Keratinocyte (primary cell): ENCODE results near the gene NCOA7. TPM values are rescaled to one million over a fixed set of nuclear protein-coding genes. Genes with fewer than 3 reads are reported as not detected.

Source experiments
- DNase-seq: peaks from one replicate; pipeline ENCODE4 v3.0.0-alpha.2; 2011; ENCODE audit warnings: low read depth, missing footprints, low spot score
- FAIRE-seq: peaks from 2 replicates; lab custom pipeline; 2011; peaks lifted over from hg19 to GRCh38; lab: Jason Lieb, UNC
- H2AFZ ChIP-seq: 2 replicates; pipeline ENCODE4 v1.6.0; 2012; ENCODE audit warnings: low read length, control low read depth, inconsistent platforms; ENCODE audit not compliant: control insufficient read depth
- H3K27ac ChIP-seq: 2 replicates; pipeline ENCODE4 v1.5.1; 2011; ENCODE audit warnings: low read length; ENCODE audit not compliant: control insufficient read depth, insufficient read depth
- H3K27me3 ChIP-seq: 3 replicates; pipeline ENCODE4 v1.6.0; 2011; ENCODE audit warnings: low read length; ENCODE audit not compliant: control insufficient read depth, insufficient read depth; ENCODE audit errors: extremely low read depth
- H3K36me3 ChIP-seq, 2 experiments: 2 replicates in 1 of 2; 3 replicates in 1 of 2; pipeline ENCODE4 v1.5.1; 2011; ENCODE audit warnings: low read length in 2 of 2, mild to moderate bottlenecking in 1 of 2; ENCODE audit not compliant: control insufficient read depth in 2 of 2, insufficient read depth in 2 of 2; ENCODE audit errors: extremely low read depth in 1 of 2
- H3K4me1 ChIP-seq: 3 replicates; pipeline ENCODE4 v1.5.1; 2011; ENCODE audit warnings: low read length; ENCODE audit not compliant: control insufficient read depth, insufficient read depth; ENCODE audit errors: extremely low read depth
- H3K4me2 ChIP-seq: 3 replicates; pipeline ENCODE4 v1.6.0; 2011; ENCODE audit warnings: low read depth, low read length; ENCODE audit not compliant: control insufficient read depth, insufficient read depth; ENCODE audit errors: extremely low read depth
- H3K4me3 ChIP-seq, 3 experiments: fragments of 200-600 bp in 1 of 3; sonication (generic) in 1 of 3; 2 replicates in 2 of 3; 3 replicates in 1 of 3; pipeline ENCODE4 v1.5.1; 2011 to 2016; ENCODE audit warnings: low read length in 3 of 3, mild to moderate bottlenecking in 3 of 3, control low read depth in 2 of 3, inconsistent platforms in 1 of 3, low read depth in 1 of 3, mixed read lengths in 1 of 3, mixed run types in 1 of 3, moderate library complexity in 1 of 3; ENCODE audit not compliant: control insufficient read depth in 2 of 3, insufficient read depth in 2 of 3; ENCODE audit errors: extremely low read depth in 1 of 3
- H3K79me2 ChIP-seq: 2 replicates; pipeline ENCODE4 v1.6.0; 2012; ENCODE audit warnings: low read length; ENCODE audit not compliant: control insufficient read depth, insufficient read depth
- H3K9ac ChIP-seq: 3 replicates; pipeline ENCODE4 v1.6.0; 2011; ENCODE audit warnings: low read length; ENCODE audit not compliant: control insufficient read depth, insufficient read depth; ENCODE audit errors: extremely low read depth
- H3K9me1 ChIP-seq: 3 replicates; pipeline ENCODE4 v1.6.0; 2011; ENCODE audit warnings: low read length; ENCODE audit not compliant: control insufficient read depth, insufficient read depth; ENCODE audit errors: extremely low read depth
- H3K9me3 ChIP-seq: 2 replicates; pipeline ENCODE4 v1.5.1; 2012; ENCODE audit warnings: low read depth, low read length; ENCODE audit not compliant: control insufficient read depth
- H4K20me1 ChIP-seq: 3 replicates; pipeline ENCODE4 v1.6.0; 2011; ENCODE audit warnings: low read length; ENCODE audit not compliant: control insufficient read depth, insufficient read depth; ENCODE audit errors: extremely low read depth
- EZH2 ChIP-seq: IDR thresholded peaks from one replicate; pipeline ENCODE4 v1.6.1; 2012; ENCODE audit warnings: inconsistent platforms, mild to moderate bottlenecking, low read length, moderate library complexity
- dilution Hi-C: fragments of 300-500 bp; cut with MboI; formaldehyde crosslinking; loops from one replicate; pipeline ENCODE4 v1.7.0; 2020; ENCODE audit warnings: low sequenced_read_pairs; ENCODE audit not compliant: extremely low pct_ligation_motif_present
- polyA plus RNA-seq, 5 experiments: library from polyadenylated mRNA; depleted of rRNA in 3 of 5; stranded (reverse) in 3 of 5; stranded (forward) in 1 of 5; unstranded in 1 of 5; fragments of >200 nt; gene quantifications; 1 replicate in 1 of 5; 2 replicates in 3 of 5; 3 replicates in 1 of 5; pipeline versions ENCODE4 v1.2.1 to v1.2.3, GENCODE V29; 2011 to 2012; ENCODE audit warnings: missing spikeins in 2 of 5, low read depth in 1 of 5, low replicate concordance in 1 of 5
- TF ChIP-seq, protein P1 (sequence below), 3 experiments: IDR thresholded peaks in 1 of 3; conservative IDR thresholded peaks in 1 of 3; optimal IDR thresholded peaks in 1 of 3; 2 replicates in 2 of 3; 3 replicates in 1 of 3; pipeline versions ENCODE3 to v1.5.1; 2011; ENCODE audit warnings: low read length in 3 of 3, mild to moderate bottlenecking in 3 of 3, moderate library complexity in 2 of 3, control low read depth in 1 of 3, inconsistent platforms in 1 of 3; ENCODE audit not compliant: insufficient read depth in 2 of 3; ENCODE audit errors: extremely low read depth in 1 of 3

Gene NCOA7
- polyA plus RNA-seq, 1 donor (not counting 4 experiments of a cell fraction or from before 2014, with no cell fraction given) = 20.5 TPM

DNA sequence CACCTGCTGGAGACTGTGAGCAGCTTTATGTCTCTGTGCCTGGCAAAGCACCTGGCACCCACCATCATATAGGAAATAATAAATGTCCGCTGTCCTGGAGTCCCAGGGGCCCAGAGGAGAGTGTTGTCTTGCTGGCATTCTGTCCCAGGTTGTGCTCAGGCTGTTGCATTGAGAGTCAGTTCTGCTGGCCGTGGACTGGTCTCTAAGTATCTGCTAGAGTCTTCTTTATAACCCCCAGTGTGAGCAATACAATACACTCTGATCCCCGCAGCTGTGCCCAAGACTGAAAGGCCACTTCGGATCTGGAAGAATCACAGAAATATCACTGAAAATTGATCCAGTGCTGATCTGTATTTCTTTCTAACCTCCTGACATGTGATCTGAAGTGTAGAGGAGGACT is 127.5 kb downstream of the NCOA7 start:
- H3K4me3 ChIP-seq = no peak overlapping the region
- H3K4me1 ChIP-seq = peaks cover 23% of the 10 kb centered on the region

GRCh38 chr6:125918681-125919566 is 128.2 kb downstream of the NCOA7 start:
- H3K4me2 ChIP-seq = peak overlapping the region; percentile 89
- H3K9me1 ChIP-seq = no peaks in the 10 kb centered on the region
- H3K27me3 ChIP-seq = no peaks in the 10 kb centered on the region
- dilution Hi-C loops = no loop called here
- peak overlapping the region; percentile 76 for H2AFZ ChIP-seq
- no peak for DNase-seq
- peak overlapping the region; percentile 89 for H3K27ac ChIP-seq
- FAIRE-seq = peak; percentile 86
- H3K9me3 ChIP-seq = no peaks in the 10 kb centered on the region
- peaks cover 24% of the 10 kb centered on the region for H3K4me1 ChIP-seq
- H3K36me3 ChIP-seq = peaks cover 3 to 13% of the 10 kb centered on the region in 2 experiments
- peak overlapping the region; percentile 29 to 72 (median 66) for H3K4me3 ChIP-seq
- peak overlapping the region; percentile 84 for H3K9ac ChIP-seq
- H3K79me2 ChIP-seq = no peaks in the 10 kb centered on the region
- H4K20me1 ChIP-seq = no peaks in the 10 kb centered on the region
- no peak for TF ChIP-seq EZH2
- TF ChIP-seq, protein P1, sequence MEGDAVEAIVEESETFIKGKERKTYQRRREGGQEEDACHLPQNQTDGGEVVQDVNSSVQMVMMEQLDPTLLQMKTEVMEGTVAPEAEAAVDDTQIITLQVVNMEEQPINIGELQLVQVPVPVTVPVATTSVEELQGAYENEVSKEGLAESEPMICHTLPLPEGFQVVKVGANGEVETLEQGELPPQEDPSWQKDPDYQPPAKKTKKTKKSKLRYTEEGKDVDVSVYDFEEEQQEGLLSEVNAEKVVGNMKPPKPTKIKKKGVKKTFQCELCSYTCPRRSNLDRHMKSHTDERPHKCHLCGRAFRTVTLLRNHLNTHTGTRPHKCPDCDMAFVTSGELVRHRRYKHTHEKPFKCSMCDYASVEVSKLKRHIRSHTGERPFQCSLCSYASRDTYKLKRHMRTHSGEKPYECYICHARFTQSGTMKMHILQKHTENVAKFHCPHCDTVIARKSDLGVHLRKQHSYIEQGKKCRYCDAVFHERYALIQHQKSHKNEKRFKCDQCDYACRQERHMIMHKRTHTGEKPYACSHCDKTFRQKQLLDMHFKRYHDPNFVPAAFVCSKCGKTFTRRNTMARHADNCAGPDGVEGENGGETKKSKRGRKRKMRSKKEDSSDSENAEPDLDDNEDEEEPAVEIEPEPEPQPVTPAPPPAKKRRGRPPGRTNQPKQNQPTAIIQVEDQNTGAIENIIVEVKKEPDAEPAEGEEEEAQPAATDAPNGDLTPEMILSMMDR (optimal IDR thresholded peaks at IDR 0.05 in 1 of 3, IDR thresholded peaks at IDR 0.05 in 1 of 3, conservative IDR thresholded peaks at IDR 0.05 in 1 of 3; ENCODE audit: extremely low read depth in 1 of 3, insufficient read depth in 2 of 3, low read length in 3 of 3) = no peak

More for the DNA sequence above, 127.5 kb downstream of the NCOA7 start:
- Histone ChIP-seq H3K4me2 (peak overlapping the region; percentile 89), H2AFZ (peak overlapping the region; percentile 76), H4K20me1 (no peaks in the 10 kb centered on the region), H3K36me3 (peaks cover 3 to 9% of the 10 kb centered on the region in 2 experiments), H3K9ac (peak overlapping the region; percentile 84), H3K9me3 (no peaks in the 10 kb centered on the region), H3K9me1 (no peaks in the 10 kb centered on the region), H3K27me3 (no peaks in the 10 kb centered on the region), H3K79me2 (no peaks in the 10 kb centered on the region), H3K27ac (peak overlapping the region; percentile 89)
- TF ChIP-seq EZH2 = no peak
- TF ChIP-seq, protein P1 (optimal IDR thresholded peaks at IDR 0.05 in 1 of 3, IDR thresholded peaks at IDR 0.05 in 1 of 3, conservative IDR thresholded peaks at IDR 0.05 in 1 of 3; ENCODE audit: extremely low read depth in 1 of 3, insufficient read depth in 2 of 3, low read length in 3 of 3) = no peak
- dilution Hi-C loops = no loop called here
- FAIRE-seq (no peak), DNase-seq (no peak)
